Bronchial epithelial cell (primary cell): ENCODE results near the gene APOLD1. TPM values are rescaled to one million over a fixed set of nuclear protein-coding genes. Genes with fewer than 3 reads are reported as not detected.
A peak's percentile ranks its signal among the peaks of the same experiment; 100 is the strongest.
"Not testable (repeated sequence)": the region's sequence is repeated elsewhere in the genome, so short reads cannot be mapped to it uniquely, and the experiment has no call there.

Experiments used
- DNase-seq: peaks from one replicate; pipeline ENCODE4 v3.0.0-alpha.2; 2010; ENCODE audit warnings: low read depth
- FAIRE-seq: peaks from 2 replicates; lab custom pipeline; 2011; peaks lifted over from hg19 to GRCh38; lab: Jason Lieb, UNC
- H3K27me3 ChIP-seq: 2 replicates; pipeline ENCODE4 v1.5.1; 2011; ENCODE audit warnings: low read length; ENCODE audit not compliant: control insufficient read depth, insufficient read depth
- H3K36me3 ChIP-seq: 2 replicates; pipeline ENCODE4 v1.5.1; 2011; ENCODE audit warnings: low read length; ENCODE audit not compliant: control insufficient read depth, insufficient read depth
- H3K4me3 ChIP-seq: 2 replicates; pipeline ENCODE4 v1.5.1; 2011; ENCODE audit warnings: mild to moderate bottlenecking, low read depth, low read length, control low read depth
- CTCF ChIP-seq: IDR thresholded peaks from 2 replicates; pipeline ENCODE4 v1.5.1; 2011; ENCODE audit warnings: mild to moderate bottlenecking, moderate library complexity, low read length, control low read depth, inconsistent platforms; ENCODE audit not compliant: insufficient read depth, severe bottlenecking
- total RNA-seq: library from RNA; depleted of rRNA; stranded (reverse); fragments of >200 nt; gene quantifications from 2 replicates; pipeline ENCODE4 v1.2.1, GENCODE V29; 2014

Gene APOLD1
- 1.4 and 2.6 TPM in 2 replicates for total RNA-seq

GRCh38 chr12:12784911-12785814 lies at the start of gene APOLD1:
APOLD1 (plus strand) TSS chr12:12785659; CDS start chr12:12785692, 33 bp downstream.
- FAIRE-seq (no peak), DNase-seq (no peak)
- TF ChIP-seq CTCF: no peak
- H3K27me3 ChIP-seq: no peaks in the 10 kb centered on the region
- peak within 1 kb of the TSS; percentile 53 for H3K4me3 ChIP-seq
- no peaks in the 10 kb centered on the region for H3K36me3 ChIP-seq

GRCh38 chr12:12736759-12737676 lies 48.4 kb upstream of the APOLD1 start:
- TF ChIP-seq CTCF: peak; percentile 47
- no peaks in the 10 kb centered on the region for H3K36me3 ChIP-seq
- no peaks in the 10 kb centered on the region for H3K27me3 ChIP-seq
- H3K4me3 ChIP-seq: no peak overlapping the region
- no peak for FAIRE-seq
- peak; percentile 49 for DNase-seq

- FAIRE-seq, H3K4me3 ChIP-seq, H3K36me3 ChIP-seq, H3K27me3 ChIP-seq, DNase-seq: not testable (repeated sequence)
These were observed 47.3 kb upstream of the APOLD1 start for GRCh38 chr12:12738152-12738551.

- TF ChIP-seq CTCF: no peak
- DNase-seq (no peak), FAIRE-seq (no peak)
- Histone ChIP-seq H3K36me3 (no peaks in the 10 kb centered on the region), H3K4me3 (no peak overlapping the region), H3K27me3 (no peaks in the 10 kb centered on the region)
These were observed 43.8 kb upstream of the APOLD1 start for GRCh38 chr12:12741660-12742059.

GRCh38 chr12:12744546-12745305 lies 40.7 kb upstream of the APOLD1 start:
- no peaks in the 10 kb centered on the region for H3K36me3 ChIP-seq
- no peak for DNase-seq
- H3K4me3 ChIP-seq: no peak overlapping the region
- no peaks in the 10 kb centered on the region for H3K27me3 ChIP-seq
- TF ChIP-seq CTCF: no peak
- FAIRE-seq: no peak
